ACHN (cell line): ENCODE data around the gene GFRA3.
"Not testable (repeated sequence)": the region's sequence is repeated elsewhere in the genome, so short reads cannot be mapped to it uniquely, and the experiment has no call there.

Source experiments
- DNase-seq: peaks from one replicate; pipeline ENCODE4 v3.0.0-alpha.2; 2015
- in situ Hi-C: cut with HindIII; loops from 2 replicates; pipeline ENCODE4 v1.10.0; 2017; ENCODE audit warnings: low sequenced_read_pairs, low pct_ligation_motif_present, low pct_unique_long_range_greater_than_20kb

The GFRA3 gene

DNA sequence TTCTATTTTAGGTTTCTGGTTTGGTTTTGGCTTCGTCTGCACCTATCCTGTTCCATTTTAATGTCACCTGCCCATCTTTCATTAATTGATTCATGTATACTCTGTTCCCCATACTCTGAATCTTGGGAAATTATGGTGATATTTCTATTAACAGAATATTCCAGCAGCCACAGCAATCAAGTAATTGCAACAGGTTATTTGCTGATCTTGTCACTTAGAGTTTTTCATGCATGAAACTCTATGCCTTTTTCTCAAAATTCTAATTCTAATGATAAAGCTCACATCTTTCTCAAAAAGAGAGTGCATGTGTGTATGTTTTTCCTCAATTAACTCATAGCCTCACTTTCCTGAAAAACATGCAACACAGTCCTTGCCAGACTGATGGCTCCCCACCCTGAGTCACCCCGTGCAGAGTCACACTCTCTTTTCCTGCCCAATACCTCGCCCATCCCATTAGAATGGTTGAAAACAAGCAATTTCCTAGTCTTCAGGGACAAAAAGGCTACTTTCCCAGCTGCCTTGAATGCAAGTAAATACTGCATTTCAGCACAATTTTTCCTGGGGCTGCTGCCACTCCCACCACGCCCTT lies 15.6 kb downstream of the GFRA3 start:
- in situ Hi-C loops, result no loop called here
- DNase-seq, result no peak

DNA sequence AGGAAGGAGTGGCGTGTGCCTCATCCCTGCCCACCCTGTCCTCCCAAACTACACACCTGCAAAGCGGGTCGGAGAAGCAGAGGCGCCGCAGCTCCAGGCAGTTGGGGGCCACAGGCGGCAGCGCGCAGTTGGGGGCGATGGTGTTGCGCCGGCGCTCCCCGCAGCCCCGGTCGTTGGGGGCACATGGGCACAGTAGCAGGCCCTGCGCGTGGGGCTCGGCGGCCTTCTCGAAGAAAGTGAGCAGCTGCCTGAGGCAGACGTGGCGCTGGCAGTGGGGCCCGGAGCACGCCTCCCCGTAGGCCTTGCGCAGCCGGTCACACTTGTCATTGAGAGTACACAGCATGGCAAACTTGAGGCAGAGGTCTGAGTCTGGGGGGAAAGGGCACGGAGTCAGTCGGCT lies 16.8 kb downstream of the GFRA3 start:
- in situ Hi-C loops, result no loop called here

DNA sequence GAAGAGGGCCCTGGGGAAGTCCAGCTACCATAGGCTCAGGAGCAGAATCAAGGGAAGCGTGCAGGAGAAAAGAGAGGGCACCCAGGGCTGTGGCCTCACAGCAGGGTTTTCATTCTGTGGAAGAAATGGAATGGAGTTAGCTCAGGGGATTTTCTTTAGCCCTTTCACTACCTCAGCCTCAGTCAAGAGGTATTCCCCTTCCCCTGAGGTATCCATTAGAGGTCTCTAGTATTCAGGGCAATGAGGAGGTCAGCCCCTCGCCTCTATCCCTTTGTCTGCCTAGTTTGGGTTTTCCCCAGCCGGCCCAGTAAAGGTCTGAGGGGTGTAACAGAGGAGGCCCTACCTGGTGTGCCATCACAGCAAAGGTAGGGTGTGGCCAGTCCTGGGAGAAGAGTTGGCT lies 21.5 kb downstream of the GFRA3 start:
- in situ Hi-C loops, result no loop called here
- no peak for DNase-seq

More for the DNA sequence above, 16.8 kb downstream of the GFRA3 start:
- DNase-seq, result no peak

DNA sequence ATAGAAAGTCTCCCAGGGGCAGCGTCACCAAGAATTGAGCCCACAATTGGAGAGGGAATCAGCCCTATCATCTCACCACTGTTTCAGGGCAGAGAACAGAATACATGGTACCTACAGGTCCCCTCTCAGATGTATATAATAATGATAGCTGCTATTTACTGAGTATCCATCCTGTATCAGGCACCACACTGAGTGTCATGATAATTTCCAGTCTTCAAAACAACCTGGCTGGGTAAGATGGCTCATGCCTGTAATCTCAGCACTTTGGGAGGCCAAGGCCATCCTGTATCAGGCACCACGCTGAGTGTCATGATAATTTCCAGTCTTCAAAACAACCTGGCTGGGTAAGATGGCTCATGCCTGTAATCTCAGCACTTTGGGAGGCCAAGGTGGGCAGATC lies 26.6 kb downstream of the GFRA3 start:
- DNase-seq, in situ Hi-C loops: not testable (repeated sequence)

DNA sequence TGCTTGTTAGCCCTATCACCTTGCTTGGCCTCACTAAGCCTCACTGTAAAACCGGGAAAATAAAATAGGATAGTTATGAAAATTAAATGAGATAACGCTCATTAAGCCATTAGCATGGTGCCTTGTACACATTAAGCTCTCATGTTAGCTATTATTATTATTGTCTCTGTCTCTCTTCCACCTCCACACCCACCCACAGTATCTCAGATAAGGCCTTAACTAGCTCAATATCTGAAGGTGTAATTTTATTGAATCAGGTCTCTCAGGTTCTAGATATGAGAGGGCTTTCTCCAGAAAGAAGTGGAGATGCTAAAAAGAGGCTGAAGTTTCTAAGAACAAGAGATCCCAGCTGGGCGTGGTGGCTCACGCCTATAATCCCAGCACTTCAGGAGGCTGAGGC lies 27.6 kb downstream of the GFRA3 start:
- in situ Hi-C loops, result no loop called here

DNA sequence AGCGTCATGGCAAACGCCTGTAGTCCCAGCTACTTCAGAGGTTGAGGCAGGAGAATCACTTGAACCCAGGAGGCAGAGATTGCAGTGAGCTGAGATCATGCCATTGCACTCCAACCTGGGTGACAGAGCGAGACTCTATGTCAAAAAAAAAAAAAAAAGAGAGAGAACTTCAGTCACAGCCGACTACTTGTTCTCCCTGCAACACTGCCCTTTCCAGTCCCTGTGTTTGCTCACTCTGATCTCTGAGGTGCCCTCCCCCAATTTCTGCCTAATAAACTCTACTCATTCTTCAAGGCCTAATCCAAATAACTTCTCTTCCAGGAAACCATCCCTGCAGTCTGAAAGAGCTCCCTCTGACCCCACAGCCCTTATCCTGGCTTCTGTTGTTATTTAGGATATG lies 28.1 kb downstream of the GFRA3 start:
- in situ Hi-C loops, result no loop called here
- DNase-seq, result no peak

More for the DNA sequence above, 27.6 kb downstream of the GFRA3 start:
- no peak for DNase-seq

DNA sequence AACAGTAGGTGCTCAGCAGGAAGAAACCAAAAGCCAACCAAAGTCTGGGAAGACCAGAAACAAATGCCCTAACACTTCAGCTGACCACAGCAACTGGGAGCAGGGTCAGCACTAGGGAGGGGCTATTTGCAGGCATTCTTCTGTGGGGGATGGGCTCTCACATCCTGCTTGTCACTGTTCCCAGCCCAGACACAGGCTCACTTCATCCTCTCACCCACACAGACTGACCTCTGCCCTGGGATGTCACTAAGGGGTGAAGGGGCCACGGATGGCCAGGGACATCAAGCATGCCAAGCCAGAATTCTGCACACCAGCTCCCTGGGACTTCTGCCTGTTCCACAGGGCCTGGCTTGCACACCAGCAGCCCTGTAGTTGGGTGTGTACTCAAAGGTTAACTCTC lies 28.7 kb downstream of the GFRA3 start:
- in situ Hi-C loops, result no loop called here
- DNase-seq, result no peak

DNA sequence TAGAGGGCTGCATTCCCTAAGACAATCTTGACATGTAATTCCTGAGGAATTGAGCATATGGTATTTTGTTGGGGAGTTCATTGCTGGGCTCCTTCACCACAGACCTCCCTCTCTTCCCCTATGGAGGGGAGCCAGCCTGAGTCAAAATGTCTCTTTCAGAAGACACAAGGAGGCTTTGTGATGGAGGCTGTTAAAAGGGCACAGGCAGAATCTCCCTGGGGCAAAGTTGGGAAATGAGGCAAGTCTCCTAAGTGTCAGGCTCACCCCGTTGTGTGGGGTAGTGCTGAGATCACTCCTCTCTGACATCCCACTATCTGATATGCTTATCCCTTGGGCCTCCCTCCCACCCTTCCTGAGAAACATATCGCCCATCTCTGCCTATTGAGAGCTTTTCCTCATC lies 30.6 kb downstream of the GFRA3 start:
- in situ Hi-C loops, result no loop called here
- no peak for DNase-seq

DNA sequence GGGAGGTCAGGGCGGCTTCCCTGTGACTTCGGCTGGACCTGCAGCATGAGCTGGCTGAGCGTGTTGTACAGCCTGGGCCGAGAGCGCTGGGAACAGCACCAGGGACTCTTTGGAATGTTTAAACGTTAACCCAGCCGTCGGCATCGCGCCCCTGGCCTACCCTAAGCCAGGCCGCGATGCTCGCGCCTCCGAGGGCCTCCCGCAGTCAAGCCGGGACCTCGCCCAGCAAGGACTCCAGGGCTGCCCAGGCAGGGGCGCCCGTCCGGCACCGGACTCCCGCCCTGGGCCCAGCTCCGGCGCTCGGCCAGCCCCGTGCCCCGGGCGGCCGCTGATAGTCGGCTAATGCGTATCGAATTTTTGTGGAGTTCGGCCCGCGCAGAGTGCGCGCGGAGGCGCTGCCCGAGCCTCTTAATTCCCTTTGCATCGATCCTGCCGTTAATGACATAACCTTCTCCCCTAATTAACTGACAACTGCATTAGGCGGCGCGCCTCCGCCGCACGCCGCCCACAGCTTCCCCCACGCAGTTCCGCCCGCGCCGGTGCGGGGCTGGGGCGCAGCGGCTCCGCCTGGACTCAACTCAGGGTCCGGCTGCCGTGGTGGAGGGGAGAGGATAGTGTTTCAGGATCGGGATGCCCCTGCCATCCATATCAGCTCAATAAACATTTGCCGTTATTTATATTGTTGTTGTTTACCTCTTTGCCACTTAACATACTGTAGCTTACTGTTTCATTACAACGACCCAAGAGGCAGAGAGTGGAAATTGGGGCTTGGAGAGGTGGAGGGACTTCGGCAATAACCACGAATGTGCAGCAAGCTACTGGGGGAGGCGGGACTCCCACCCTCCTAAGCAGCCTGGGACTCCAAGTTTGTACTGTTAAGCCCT lies 32.5 kb downstream of the GFRA3 start:
- no peak for DNase-seq
- in situ Hi-C loops, result no loop called here

DNA sequence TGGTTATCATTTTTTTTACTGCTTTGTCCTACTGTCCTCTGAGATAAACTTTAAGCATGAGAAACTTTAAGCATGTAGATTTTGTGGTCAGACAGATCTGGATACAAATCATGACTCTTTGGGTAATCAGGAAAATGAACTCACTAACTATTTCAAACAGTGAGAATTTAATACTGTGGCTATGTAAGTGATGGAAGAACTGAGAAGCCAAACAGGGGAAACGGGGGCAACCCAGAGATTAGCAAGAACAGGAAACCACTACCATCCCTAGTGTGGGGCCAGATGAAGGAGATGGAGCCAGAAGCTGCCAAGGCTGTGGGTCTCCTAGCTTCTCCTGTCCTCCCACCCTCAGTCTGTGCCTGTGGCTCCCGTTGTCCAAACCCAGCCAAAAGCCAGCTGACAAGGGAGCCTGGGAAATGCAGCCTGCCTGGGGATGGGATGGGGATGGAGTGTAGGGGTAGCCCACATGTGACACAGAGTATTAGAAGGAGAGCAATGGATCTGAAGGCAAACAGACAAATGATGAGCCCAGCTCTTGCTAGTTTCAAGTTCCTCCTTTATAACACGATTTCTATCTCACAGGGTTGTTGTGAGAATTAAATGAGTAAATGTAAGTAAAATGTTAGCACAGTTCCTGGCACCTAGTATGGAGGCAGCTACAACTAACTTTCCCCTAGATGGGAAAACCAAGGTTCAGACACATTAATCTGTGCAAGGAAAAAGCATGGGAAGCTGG lies 33.6 kb downstream of the GFRA3 start:
- DNase-seq, result no peak
- in situ Hi-C loops, result no loop called here

DNA sequence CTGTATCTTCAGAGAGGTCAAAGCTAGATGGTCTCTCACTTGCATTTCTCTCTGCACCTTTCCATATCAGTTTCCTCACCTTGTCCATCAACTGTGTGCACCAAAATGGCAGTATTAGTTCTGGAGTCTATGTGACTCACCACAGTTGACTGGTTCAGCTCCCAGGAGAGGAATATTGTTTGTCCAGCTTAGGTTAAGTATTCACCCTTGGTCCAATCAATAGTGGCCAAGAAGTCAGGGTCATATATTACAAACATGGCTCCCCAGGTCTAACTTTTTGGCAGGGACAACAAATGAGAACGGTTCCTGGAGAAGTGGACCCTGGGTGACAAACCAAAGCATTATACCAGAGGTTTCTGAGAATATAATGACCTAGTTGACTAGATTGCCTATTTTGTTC lies 36.4 kb downstream of the GFRA3 start:
- no peak for DNase-seq
- in situ Hi-C loops, result no loop called here

DNA sequence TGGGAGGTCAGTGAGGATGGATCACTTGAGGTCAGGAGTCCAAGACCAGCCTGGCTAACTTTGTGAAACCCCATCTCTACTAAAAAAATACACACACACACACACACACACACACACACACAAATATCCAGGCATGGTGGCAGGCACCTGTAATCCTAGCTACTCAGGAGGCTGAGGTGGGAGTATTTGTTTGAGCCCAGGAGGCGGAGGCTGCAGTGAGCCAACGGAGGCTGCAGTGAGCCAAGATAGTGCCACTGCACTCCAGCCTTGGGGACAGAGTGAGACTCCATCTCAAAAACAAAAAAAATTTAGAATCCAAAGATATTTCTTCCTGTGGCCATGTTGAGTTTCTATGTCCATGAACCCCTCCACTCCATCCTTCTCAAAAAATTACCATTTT lies 39.8 kb downstream of the GFRA3 start:
- no peak for DNase-seq
- in situ Hi-C loops, result no loop called here

DNA sequence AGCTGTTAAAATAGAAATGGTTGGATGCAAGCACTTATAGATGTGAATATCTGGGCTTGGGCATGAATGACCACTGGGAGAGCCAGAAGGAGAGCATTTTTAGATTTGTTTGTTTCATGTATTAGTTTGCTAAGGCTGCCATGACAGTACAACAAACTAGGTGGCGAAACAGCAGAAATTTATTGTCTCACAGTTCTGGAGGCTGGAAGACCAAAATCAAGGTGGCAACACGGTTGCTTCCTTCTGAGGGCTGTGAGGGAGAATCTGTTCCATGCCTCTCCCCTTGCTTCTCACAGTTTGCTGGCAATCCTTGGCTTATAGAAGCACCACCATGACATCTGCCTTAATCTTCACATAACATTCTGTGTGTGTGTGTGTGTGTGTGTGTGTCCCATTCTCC lies 41.1 kb downstream of the GFRA3 start:
- in situ Hi-C loops, result no loop called here
- DNase-seq, result no peak

DNA sequence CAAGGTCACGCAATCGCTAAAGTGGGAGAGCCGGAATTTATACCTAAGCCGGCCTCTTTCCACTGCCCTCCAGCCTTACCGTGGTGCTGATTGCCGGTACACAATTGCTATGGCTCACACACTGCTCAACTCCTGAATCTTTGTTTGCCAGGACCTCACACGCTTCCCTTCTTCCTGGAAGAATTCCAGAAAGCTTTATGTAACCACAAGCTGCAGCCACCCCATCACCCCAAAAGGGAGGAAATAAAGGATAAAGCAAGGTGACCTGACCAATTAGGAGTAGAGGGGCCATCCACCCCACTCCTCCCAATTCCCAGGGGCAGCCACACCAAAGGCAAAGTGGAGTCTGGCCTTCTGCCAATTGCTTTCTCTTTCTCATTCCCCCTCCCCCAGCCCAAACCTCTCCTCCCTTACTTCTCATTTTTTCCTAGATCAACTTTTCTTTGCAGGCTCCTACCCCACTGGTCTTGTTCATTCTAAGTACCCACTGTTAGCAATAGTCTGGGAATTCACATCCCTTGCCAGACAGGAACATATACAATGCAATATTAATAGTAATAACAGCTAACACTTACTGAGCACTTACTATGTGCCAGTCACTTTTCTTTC lies 43.3 kb downstream of the GFRA3 start:
- in situ Hi-C loops, result no loop called here
- no peak for DNase-seq

DNA sequence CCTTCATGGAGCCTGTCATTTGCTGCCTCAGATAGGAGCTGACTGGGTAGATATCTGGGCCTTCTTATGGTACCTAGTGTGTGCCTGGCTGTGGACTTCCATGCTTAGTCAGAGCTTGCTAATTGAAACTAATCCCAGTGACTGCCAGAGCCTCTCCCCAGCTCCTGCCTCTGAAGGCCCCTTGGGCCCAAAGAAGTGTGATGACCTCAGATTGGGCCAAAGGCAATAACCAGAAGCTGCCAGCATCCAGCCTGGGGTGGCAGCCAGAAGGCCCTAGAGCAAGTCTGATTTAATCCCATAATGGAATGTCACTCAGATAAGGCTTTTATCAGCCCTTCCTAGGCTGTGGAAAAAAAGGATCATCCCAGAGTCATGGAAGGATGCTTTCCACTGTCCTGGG lies 44.2 kb downstream of the GFRA3 start:
- no peak for DNase-seq
- in situ Hi-C loops, result no loop called here

DNA sequence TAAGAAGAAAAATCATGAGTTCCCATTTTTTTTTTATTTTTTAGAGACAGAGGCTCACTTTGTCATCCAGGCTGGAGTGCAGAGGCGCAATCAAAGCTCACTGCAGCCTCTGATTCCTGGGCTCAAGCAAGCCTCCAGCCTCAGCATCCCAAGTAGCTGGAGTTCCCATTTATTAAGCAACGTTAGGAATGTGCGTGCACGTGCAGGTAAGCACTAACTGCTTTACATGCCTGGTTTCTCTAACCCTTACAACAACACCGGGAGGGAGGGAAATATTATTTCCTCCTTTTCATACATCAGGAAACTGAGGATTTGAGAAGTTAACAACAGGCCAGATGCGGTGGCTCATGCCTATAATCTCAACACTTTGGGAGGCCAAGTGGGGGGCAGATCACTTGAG lies 45.0 kb downstream of the GFRA3 start:
- DNase-seq, result no peak
- in situ Hi-C loops, result no loop called here

DNA sequence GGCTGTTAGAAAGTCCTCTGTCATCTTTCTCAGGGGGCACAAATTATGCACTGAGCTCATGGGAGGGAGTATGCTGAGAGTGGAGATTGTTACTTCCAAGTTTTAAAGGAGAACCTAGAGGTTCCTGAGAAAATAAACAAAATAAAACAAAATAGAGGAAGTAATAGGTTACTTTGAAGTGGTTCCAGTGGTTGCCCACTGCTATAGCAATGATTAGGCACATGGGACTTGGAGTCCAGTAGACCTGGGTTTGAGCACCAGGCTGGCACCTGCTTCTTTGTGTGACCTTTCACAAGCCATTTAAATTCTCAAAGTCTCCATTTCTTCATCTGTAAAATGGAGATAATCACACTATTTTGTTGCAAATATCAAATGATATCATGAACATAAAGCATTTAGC lies 47.5 kb downstream of the GFRA3 start:
- in situ Hi-C loops, result no loop called here
- no peak for DNase-seq

DNA sequence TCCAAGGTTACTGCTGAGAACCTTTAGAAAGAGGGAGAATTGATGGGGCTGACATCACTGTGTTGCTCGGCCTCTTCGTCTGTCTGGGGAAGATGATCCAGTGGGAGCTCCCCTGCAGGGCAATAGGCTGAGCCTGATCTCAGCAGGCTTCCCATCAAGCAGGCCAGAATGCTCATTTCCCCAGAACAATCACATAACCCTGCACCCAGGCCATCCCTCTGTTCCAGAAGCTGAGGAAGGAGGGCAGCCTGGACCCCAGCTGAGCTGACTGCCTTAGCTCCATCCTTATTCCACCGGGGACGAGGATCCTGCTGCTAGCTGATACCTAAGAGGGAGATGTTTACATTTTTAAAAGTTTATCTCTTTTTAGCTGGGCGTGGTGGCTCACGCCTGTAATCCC lies 49.7 kb downstream of the GFRA3 start:
- DNase-seq, result no peak
- in situ Hi-C loops, result no loop called here

DNA sequence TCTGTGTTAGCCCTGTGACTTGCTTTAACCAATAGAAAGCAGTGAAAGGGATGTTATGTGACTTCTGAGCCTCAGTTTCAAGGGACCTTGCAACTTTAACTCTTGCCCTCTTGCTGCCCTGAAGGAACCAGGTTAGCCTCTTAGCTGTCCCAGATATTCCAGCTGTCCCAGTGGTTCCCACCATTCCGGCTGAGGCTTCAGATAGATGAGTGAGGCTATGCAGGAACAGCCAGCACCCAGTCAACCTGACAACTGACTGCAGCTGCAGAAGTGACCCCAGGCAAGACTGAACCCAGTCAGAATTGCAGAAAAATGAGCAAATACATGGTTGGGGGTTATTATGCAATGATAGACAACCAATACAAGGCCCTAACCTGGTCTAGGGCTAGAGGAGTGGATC lies 50.9 kb downstream of the GFRA3 start:
- in situ Hi-C loops, result no loop called here
- no peak for DNase-seq
